Stimulated activated CD8-positive, alpha-beta memory T cell treated with anti-CD3 and anti-CD28 coated beads, Interleukin-15, amount 100 ng/mL, for 24 hours (primary cell): ENCODE measurements around the gene DPP6.

Experiments used
- DNase-seq: peaks from one replicate; pipeline ENCODE4 v3.0.0-alpha.2; 2020; ENCODE audit warnings: low read depth

Gene DPP6

DNA sequence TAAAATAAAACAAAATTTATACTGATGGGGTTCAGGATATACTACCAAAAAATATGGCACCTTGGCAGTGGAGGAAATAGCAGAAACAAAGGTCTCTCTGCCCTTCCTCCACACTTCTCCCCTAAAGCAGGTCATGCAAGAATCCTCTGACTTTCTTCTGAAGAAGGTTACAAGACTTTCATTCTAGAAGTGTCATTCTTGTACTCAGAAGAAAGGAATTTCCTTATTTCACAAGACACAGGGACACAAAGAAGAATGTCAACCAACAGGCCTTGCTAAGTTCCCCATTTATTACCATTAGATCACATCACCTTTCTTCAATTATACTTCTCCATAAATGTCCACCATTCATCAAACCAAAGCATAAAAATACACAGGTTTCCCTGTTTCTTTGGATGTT lies 480.6 kb downstream of the DPP6 start:
- DNase-seq = no peak

DNA sequence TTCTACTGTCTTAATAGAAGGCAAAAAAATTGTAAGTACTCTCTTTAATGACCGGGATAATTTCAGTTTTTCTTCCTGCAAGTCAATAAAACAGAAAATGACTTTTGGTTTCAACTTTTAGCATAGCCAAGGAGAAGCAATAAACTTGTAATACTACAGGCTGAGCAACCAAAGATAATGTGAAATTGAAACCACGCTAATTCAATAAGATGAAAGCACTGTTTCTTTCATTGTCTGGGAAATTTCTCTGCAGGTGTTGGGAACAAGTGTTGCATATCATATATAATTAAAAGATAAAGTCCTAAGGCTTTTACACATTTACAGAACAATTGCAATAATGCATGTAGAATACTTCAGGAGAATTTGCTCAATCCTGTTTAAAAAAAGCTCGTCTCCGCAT lies 488.4 kb downstream of the DPP6 start:
- no peak for DNase-seq

GRCh38 chr7:154541606-154542005 lies 489.4 kb downstream of the DPP6 start:
- no peak for DNase-seq

- no peak for DNase-seq
These were observed 494.9 kb downstream of the DPP6 start for GRCh38 chr7:154546946-154547587.

DNA sequence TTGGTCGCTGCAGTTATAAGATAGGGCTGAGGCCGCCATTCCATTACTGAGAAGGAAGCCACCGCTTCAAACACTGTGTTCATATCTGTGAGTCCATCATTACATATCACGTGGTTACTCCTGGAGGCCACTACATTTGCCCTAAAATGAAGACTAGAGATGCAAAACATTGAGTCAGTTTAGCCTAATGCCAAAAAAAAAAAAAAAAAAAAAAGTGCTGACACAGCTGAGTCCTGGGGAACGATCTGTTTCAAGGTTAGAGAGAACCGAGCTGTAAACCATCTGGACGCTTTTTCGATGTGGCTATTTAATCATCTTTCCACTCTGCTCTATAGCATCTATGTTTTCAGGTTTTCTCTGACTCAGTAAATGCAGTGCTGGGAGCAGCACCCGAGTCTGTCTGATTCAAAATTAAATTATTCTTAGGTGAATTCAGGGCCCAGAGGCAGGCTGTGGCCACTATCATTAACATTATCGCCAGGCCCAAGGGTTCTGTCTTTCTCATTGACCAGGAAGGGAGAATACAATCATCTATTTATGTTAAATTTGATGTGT lies 501.6 kb downstream of the DPP6 start:
- DNase-seq = no peak

DNA sequence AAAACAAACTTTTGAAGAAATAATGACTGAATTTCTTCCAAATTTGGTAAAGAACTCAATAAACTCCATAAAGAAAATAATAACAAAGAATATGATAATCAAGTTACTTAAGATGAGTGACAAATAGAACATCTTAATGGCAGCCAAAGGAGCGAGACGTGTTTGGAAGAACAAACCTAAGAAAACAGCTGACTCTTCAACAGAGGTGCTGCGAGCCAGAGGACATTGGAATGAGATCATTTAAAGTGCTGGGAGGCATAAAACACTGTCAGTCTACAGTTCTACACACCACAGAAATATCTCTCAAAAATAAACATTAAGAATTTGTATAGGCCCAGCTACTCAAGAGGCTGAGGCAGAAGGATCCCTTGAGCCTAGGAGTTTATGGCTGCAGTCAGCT lies 507.3 kb downstream of the DPP6 start:
- no peak for DNase-seq

GRCh38 chr7:154564676-154565075 lies 512.5 kb downstream of the DPP6 start:
- no peak for DNase-seq

- no peak for DNase-seq
These were observed 514.7 kb downstream of the DPP6 start for GRCh38 chr7:154566877-154567276.

GRCh38 chr7:154568346-154568745 lies 516.1 kb downstream of the DPP6 start:
- no peak for DNase-seq

DNA sequence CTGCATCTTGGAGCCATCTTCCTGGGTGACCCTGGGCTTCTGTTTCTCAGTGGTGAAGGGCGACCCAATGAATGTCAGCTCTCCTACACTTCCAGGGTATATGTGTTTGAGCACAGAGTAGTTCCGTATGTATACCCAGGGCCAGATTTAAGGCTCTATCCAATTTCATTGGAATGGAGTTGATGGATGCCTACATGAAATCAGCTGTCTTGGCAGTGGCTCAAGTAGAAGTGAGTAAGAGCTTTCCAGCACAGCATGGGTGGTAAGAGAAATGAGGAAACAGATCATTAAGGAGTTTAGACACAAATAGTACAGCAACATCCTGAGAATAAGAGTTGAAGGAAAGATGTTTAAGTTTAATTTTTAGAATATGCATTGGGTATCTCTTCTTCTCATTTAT lies 517.7 kb downstream of the DPP6 start:
- no peak for DNase-seq

DNA sequence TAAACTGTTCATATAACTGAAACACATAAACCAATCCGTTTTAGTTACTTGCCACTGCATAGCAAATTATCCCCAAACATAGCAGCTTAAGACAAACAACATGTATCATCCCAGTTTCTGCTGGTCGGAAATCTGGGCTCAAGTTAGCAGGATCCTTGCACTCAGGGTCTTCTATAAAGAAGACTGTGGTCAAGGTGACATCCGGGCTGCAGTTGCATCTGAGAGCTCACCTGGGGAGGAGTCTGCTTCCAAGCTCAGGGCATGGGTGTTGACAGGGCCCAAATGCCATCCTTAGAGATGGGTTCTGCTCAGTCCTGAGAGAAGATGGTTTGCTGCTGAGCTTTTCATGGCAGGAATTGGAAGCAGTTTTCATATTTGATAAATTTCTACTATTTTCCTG lies 519.6 kb downstream of the DPP6 start:
- no peak for DNase-seq

GRCh38 chr7:154574235-154574634 lies 522.0 kb downstream of the DPP6 start:
- DNase-seq = no peak

DNA sequence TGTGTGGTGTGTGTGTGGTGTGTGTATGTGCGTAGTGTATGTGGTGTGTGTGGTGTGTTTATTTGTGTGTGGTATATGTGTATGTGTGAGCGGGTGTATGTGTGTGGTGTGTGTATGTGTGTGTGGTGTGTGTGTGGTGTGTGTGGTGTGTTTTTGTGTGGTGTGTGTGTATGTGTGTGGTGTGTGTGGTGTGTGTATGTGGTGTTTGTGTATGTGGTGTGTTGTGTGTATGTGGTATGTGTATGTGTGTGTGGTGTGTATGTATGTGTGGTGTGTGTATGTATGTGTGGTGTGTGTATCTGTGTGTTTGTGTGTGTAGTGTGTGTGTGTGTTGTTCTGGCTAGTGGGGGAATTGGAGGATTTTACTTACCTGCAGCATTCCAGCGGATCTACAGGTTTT lies 523.3 kb downstream of the DPP6 start:
- no peak for DNase-seq

DNA sequence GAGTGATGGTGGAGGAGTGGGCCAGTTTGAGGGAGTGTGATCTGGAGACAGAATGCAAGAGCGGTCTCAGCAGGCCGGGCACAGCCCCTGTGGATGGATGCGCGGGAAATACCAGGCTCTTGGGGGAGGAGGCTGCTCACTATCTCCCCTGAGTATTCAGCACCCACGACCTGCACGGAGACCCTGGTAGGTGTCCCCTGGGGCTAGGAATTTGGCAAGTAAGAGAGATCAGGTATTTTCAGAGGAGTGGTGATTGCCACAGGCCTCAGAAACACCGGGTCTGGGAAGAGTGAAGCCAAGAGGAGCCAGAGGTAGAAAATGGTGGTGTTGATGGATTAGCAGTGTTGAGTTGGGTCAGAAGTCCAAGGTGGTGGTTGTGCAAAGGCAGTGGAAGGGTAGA lies 524.4 kb downstream of the DPP6 start:
- no peak for DNase-seq

GRCh38 chr7:154577141-154577873 lies 525.1 kb downstream of the DPP6 start:
- DNase-seq = no peak

DNA sequence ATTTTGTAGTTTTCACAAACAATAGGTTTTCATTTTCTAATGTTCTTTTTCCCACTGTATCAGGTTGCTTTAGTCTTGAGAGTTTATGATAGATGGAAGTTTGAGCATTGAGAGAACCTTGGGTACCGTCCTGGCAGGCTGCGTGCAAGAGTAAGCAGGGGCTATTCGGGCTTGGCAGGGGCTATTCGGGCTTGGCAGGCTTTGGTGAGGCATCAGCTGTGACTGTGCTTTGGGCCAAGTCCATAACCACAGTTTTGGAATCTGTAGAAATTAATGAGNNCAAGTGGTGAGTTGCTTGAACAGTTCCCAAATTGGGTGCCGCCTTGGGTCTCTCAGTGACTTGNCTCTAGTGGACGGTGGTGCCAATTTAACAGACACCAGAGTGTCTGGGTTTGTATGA lies 526.1 kb downstream of the DPP6 start:
- no peak for DNase-seq

DNA sequence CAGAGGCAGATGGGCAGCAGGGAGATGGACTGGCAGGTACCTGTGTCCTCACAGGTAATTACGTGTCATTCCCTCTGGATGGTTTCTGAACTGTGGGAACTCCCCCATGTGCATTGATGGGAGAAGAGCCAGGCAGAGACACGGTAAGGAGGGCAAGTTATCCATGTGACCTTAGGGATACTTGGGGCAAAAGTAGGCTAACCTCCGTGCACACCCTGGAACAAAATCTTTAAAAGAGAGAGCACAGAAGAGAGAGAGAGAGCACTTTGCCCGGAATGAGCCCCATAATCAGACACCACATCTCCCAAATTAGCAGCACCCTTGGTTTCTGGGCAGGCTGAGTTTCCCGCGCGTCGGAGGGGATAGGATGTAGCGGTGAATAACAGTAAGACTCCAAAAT lies 527.5 kb downstream of the DPP6 start:
- DNase-seq = no peak

- no peak for DNase-seq
These were observed 529.2 kb downstream of the DPP6 start for GRCh38 chr7:154581251-154581890.

DNA sequence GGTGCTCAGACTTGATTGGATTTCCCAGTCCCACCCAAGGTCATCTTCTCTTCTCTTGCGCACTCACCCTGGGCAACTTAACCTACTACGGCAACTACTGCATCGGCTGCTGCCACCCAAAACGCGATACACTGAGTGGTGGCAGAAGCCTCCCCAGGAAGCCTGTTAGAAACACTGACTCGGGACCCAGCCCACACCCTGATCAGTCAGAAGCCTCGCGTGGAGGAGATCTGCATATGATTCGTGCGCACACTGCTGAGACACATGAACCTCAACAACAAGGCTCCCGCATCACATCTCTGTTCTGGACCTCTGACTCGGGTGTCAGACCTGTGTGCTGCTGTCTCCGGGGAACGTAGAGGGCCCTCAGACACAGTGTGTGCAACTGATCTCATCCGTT lies 531.3 kb downstream of the DPP6 start:
- DNase-seq = no peak

- no peak for DNase-seq
These were observed 532.4 kb downstream of the DPP6 start for GRCh38 chr7:154584352-154585252.

- no peak for DNase-seq
These were observed 535.6 kb downstream of the DPP6 start for GRCh38 chr7:154587792-154588191.

- DNase-seq = no peak
These were observed 539.3 kb downstream of the DPP6 start for GRCh38 chr7:154591544-154591943.
